Measurements from ENCODE around the gene HMSD. TPM values are rescaled to one million over a fixed set of nuclear protein-coding genes. Genes with fewer than 3 reads are reported as not detected.

The HMSD gene
- total and polyA plus RNA-seq, 2 of the 13 experiments (the other 11 are each of a cell fraction or from before 2014, with no cell fraction given) = not detected

GRCh38 chr18:63962137-63962536, 13.0 kb downstream of the HMSD start:
- CTCF ChIA-PET (ENCODE audit: low intra/inter-chr PET ratio, low total read pairs) = no interaction called here
- DNase-seq (ENCODE audit: low spot score) (no peak), FAIRE-seq (no peak), ATAC-seq (no peak)
- BruUV-seq (replicated peaks) = no TSS peak
- in situ Hi-C loops (cut with HindIII; ENCODE audit: extremely low pct_ligation_motif_present, low pct_unique_long_range_greater_than_20kb) (no loop called here), intact Hi-C loops (cut with micrococcal nuclease; ENCODE audit: unreplicated experiment) (no loop called here)
- no peak overlapping the region for H3K4me3 ChIP-seq (replicated peaks in 1 of 3; ENCODE audit: insufficient read depth in 1 of 3, low read depth in 2 of 3, low read length in 3 of 3)
- no peaks in the 10 kb centered on the region for H4K20me1 ChIP-seq (ENCODE audit: insufficient read depth, low read length)
- POLR2A ChIA-PET = no interaction called here
- TF ChIP-seq ZNF552 (CRISPR knock-in tag; IDR thresholded peaks at IDR 0.05; ENCODE audit: borderline replicate concordance) = no peak
- TF ChIP-seq E2F5 (CRISPR knock-in tag; conservative IDR thresholded peaks at IDR 0.05) = no peak
- TF ChIP-seq THAP8 (CRISPR knock-in tag; IDR thresholded peaks at IDR 0.05; ENCODE audit: borderline replicate concordance) = no peak
- TF ChIP-seq SMC3 (IDR thresholded peaks at IDR 0.05; ENCODE audit: low read length) = no peak
- TF ChIP-seq ONECUT2 (CRISPR knock-in tag; IDR thresholded peaks at IDR 0.05) = no peak
- TF ChIP-seq KLF15 (CRISPR knock-in tag; IDR thresholded peaks at IDR 0.05; ENCODE audit: borderline replicate concordance) = no peak
- no peak for TF ChIP-seq KDM2A (CRISPR knock-in tag; IDR thresholded peaks at IDR 0.05; ENCODE audit: borderline replicate concordance, low read depth)
- TF ChIP-seq ZNF720 (CRISPR knock-in tag; IDR thresholded peaks at IDR 0.05) = no peak
- no peak for TF ChIP-seq TCF12 (IDR thresholded peaks at IDR 0.05)
- TF ChIP-seq TCF12 (CRISPR knock-in tag; IDR thresholded peaks at IDR 0.05) = no peak
- TF ChIP-seq PRPF4 (IDR thresholded peaks at IDR 0.05; ENCODE audit: low read depth, low read length, poor library complexity, severe bottlenecking) = no peak
- no peak for TF ChIP-seq NFIB (CRISPR knock-in tag; IDR thresholded peaks at IDR 0.05; ENCODE audit: borderline replicate concordance)
- no peak for TF ChIP-seq ZXDC (CRISPR knock-in tag; IDR thresholded peaks at IDR 0.05)
- TF ChIP-seq ZBTB49 (CRISPR knock-in tag; IDR thresholded peaks at IDR 0.05; ENCODE audit: borderline replicate concordance) = no peak
- no peak overlapping the region for H3K4me2 ChIP-seq (ENCODE audit: low read depth, low read length)
- H3K79me2 ChIP-seq (ENCODE audit: insufficient read depth, low read length) = no peaks in the 10 kb centered on the region
- WGBS (ENCODE audit: low lambda C conversion rate) = 0% methylated on average over 1 of the region's 1 CpG
- H3K4me1 ChIP-seq (ENCODE audit: insufficient read depth, low read length) = peaks cover 7% of the 10 kb centered on the region; the same call in 1 of the 2 replicates
- no peak overlapping the region for H3K27ac ChIP-seq (ENCODE audit: extremely low read length, insufficient read depth, low read length)
- no peaks in the 10 kb centered on the region for H3K27me3 ChIP-seq (ENCODE audit: control insufficient read depth in 1 of 2, insufficient read depth in 2 of 2, low read length in 2 of 2)
- no peak overlapping the region for H2AFZ ChIP-seq (ENCODE audit: low read length)
- H3K9ac ChIP-seq (ENCODE audit: insufficient read depth, low read depth, low read length) = no peak overlapping the region
- H3K9me3 ChIP-seq (ENCODE audit: low read length) = no peaks in the 10 kb centered on the region
- no peaks in the 10 kb centered on the region for H3K36me3 ChIP-seq (replicated peaks in 1 of 2; ENCODE audit: control insufficient read depth in 1 of 2, insufficient read depth in 2 of 2, low read length in 2 of 2)
